MM.1S (cell line): ENCODE data around the gene PAX6.

Source experiments
- DNase-seq: peaks from one replicate; pipeline ENCODE4 v3.0.0-alpha.2; 2015
- H2AFZ ChIP-seq: fragments of 300-600 bp; sonication (generic); 2 replicates; pipeline ENCODE4 v1.6.0; 2016; ENCODE audit warnings: antibody characterized with exemption, low read length
- H3F3A ChIP-seq: fragments of 300-600 bp; sonication (generic); 2 replicates; pipeline ENCODE4 v1.6.1; 2016; ENCODE audit warnings: mild to moderate bottlenecking, antibody characterized with exemption, low read length, moderate library complexity, mixed read lengths; ENCODE audit not compliant: insufficient read depth
- H3K27ac ChIP-seq: fragments of 300-600 bp; sonication (generic); 2 replicates; pipeline ENCODE4 v1.5.1; 2016; ENCODE audit warnings: mild to moderate bottlenecking, low read length
- H3K27me3 ChIP-seq: fragments of 300-600 bp; sonication (generic); replicated peaks from 2 replicates; pipeline ENCODE4 v1.6.0; 2016; ENCODE audit warnings: low read length; ENCODE audit not compliant: insufficient read depth
- H3K36me3 ChIP-seq: fragments of 300-600 bp; sonication (generic); replicated peaks from 2 replicates; pipeline ENCODE4 v1.6.1; 2016; ENCODE audit warnings: mild to moderate bottlenecking, low read length, mixed read lengths; ENCODE audit not compliant: insufficient read depth
- H3K4me1 ChIP-seq: fragments of 300-600 bp; sonication (generic); 2 replicates; pipeline ENCODE4 v1.6.1; 2016; ENCODE audit warnings: low read length, mixed read lengths
- H3K4me2 ChIP-seq: fragments of 300-600 bp; sonication (generic); 2 replicates; pipeline ENCODE4 v1.6.0; 2016; ENCODE audit warnings: low read depth, low read length
- H3K4me3 ChIP-seq: fragments of 300-600 bp; sonication (generic); 2 replicates; pipeline ENCODE4 v1.5.1; 2016; ENCODE audit warnings: low read length, mixed read lengths
- H3K79me2 ChIP-seq: fragments of 300-600 bp; sonication (generic); 2 replicates; pipeline ENCODE4 v1.6.1; 2016; ENCODE audit warnings: mixed run types, low read length, mixed read lengths
- H3K9ac ChIP-seq: fragments of 300-600 bp; sonication (generic); 2 replicates; pipeline ENCODE4 v1.6.1; 2016; ENCODE audit warnings: low read length, mixed read lengths
- H3K9me2 ChIP-seq: fragments of 300-600 bp; sonication (generic); replicated peaks from 2 replicates; pipeline ENCODE4 v1.6.1; 2016; ENCODE audit warnings: mild to moderate bottlenecking, low read length, mixed read lengths; ENCODE audit not compliant: insufficient read depth
- H3K9me3 ChIP-seq: fragments of 300-600 bp; sonication (generic); replicated peaks from 2 replicates; pipeline ENCODE4 v1.6.1; 2016; ENCODE audit warnings: mild to moderate bottlenecking, low read length, mixed read lengths; ENCODE audit not compliant: insufficient read depth
- H4K20me1 ChIP-seq: fragments of 300-600 bp; sonication (generic); 2 replicates; pipeline ENCODE4 v1.6.1; 2016; ENCODE audit warnings: mild to moderate bottlenecking, low read length, moderate library complexity, mixed read lengths; ENCODE audit not compliant: insufficient read depth
- EZH2 ChIP-seq: fragments of 300-600 bp; sonication (generic); optimal IDR thresholded peaks from 2 replicates; pipeline ENCODE3; 2017; ENCODE audit warnings: low read depth, mild to moderate bottlenecking, antibody characterized with exemption, low read length, mixed read lengths
- EZH2phosphoT487 ChIP-seq: fragments of 300-600 bp; sonication (generic); IDR thresholded peaks from 2 replicates; pipeline ENCODE4 v1.6.1; 2018; ENCODE audit warnings: antibody characterized with exemption, low read length
- TF ChIP-seq, protein P1 (sequence below): fragments of 300-600 bp; sonication (generic); IDR thresholded peaks from 2 replicates; pipeline ENCODE4 v1.5.1; 2016; ENCODE audit warnings: antibody characterized with exemption, low read length, mixed read lengths

PAX6 gene

DNA sequence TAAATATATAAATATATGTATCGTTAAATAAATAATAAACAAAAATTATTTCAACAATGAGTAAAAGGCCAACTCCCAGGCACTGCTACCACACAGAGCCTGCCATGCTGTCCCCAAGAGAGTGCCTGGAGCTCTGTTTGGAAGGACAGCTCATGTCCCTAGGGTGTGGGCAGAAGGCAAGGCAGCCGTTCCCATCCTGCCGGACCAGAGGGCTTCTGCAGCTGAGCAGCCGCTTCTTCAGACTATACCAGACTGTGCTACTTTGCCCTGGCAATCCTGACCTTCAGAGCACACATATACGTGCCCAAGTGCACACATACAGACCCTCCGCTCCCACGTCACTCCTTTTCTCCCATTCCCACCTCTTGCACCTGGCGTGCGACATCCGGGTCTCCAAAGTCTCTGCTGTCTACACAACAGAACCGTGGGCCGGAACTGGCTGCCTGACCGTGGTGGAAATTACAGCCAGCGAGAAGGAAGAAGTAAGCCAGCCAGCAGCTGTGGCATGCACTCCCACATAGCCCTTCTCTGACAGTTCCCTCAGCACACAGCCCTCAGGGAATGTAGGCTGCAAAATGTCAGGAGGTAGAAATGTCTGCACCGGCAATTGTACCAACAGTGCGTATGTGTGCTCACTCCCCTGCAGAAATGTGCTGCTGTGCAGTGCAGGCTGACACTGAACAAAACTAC lies 24.0 kb downstream of the PAX6 start:
- Histone ChIP-seq H4K20me1 (no peaks in the 10 kb centered on the region), H3K9me3 (no peaks in the 10 kb centered on the region), H3K4me2 (no peak overlapping the region), H2AFZ (no peak overlapping the region), H3K4me3 (no peak overlapping the region), H3K36me3 (no peaks in the 10 kb centered on the region), H3K79me2 (no peaks in the 10 kb centered on the region), H3K27me3 (no peaks in the 10 kb centered on the region), H3K9me2 (no peaks in the 10 kb centered on the region), H3K9ac (no peak overlapping the region), H3K4me1 (no peaks in the 10 kb centered on the region), H3F3A (no peaks in the 10 kb centered on the region), H3K27ac (no peak overlapping the region)
- no peak for DNase-seq
- TF ChIP-seq, protein P1, sequence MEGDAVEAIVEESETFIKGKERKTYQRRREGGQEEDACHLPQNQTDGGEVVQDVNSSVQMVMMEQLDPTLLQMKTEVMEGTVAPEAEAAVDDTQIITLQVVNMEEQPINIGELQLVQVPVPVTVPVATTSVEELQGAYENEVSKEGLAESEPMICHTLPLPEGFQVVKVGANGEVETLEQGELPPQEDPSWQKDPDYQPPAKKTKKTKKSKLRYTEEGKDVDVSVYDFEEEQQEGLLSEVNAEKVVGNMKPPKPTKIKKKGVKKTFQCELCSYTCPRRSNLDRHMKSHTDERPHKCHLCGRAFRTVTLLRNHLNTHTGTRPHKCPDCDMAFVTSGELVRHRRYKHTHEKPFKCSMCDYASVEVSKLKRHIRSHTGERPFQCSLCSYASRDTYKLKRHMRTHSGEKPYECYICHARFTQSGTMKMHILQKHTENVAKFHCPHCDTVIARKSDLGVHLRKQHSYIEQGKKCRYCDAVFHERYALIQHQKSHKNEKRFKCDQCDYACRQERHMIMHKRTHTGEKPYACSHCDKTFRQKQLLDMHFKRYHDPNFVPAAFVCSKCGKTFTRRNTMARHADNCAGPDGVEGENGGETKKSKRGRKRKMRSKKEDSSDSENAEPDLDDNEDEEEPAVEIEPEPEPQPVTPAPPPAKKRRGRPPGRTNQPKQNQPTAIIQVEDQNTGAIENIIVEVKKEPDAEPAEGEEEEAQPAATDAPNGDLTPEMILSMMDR: no peak
- TF ChIP-seq EZH2phosphoT487 (no peak), EZH2 (no peak)

DNA sequence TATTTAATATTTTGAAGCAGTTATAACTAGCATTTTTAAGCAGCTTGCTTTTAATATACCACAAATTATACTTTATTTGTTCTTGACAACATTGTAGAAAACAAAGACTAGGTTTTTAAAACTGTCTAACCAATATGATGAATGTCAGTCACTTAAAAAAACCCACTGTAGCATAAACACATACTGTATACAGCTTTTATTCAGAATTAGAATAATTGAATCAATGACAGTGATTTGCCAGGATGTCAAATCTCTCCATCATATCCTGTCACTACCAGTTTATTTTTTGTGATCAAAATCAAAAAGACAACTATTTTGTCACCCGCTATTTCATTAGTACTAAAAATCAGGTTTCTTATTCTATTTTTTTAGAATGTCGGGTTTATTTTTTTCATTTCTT lies 26.5 kb downstream of the PAX6 start:
- Histone ChIP-seq H4K20me1 (no peaks in the 10 kb centered on the region), H3K4me3 (no peak overlapping the region), H3K9me2 (no peaks in the 10 kb centered on the region), H3K4me2 (no peak overlapping the region), H3K27ac (no peak overlapping the region), H3K27me3 (no peaks in the 10 kb centered on the region), H3K9ac (no peak overlapping the region), H2AFZ (no peak overlapping the region), H3F3A (no peaks in the 10 kb centered on the region), H3K4me1 (no peaks in the 10 kb centered on the region), H3K36me3 (no peaks in the 10 kb centered on the region), H3K9me3 (no peaks in the 10 kb centered on the region), H3K79me2 (no peaks in the 10 kb centered on the region)
- no peak for DNase-seq
- TF ChIP-seq, protein P1: no peak
- TF ChIP-seq EZH2: no peak
- no peak for TF ChIP-seq EZH2phosphoT487

DNA sequence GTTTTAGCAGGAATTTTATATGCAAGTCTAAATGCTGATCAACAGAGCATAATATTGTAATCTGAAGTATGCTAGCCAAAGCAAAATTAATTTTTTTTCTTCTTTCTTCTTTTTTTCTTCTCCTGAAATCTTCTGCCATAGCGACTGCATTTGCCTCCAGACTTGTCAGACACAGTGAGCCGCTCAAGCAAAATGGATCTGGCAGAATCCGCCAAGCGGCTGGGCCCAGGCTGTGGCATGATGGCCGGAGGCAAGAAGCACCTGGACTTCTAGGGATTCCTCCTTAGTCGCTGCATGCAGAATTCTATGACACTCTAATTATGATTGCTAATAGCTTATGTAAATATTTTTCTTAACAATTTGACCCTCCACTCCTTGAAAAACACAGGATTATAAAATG lies 27.9 kb downstream of the PAX6 start:
- Histone ChIP-seq H3K4me3 (no peak overlapping the region), H3K79me2 (no peaks in the 10 kb centered on the region), H3K36me3 (no peaks in the 10 kb centered on the region), H3K27me3 (no peaks in the 10 kb centered on the region), H3K27ac (no peak overlapping the region), H3K4me2 (no peak overlapping the region), H3K4me1 (no peaks in the 10 kb centered on the region), H3K9ac (no peak overlapping the region), H3K9me3 (no peaks in the 10 kb centered on the region), H3F3A (no peaks in the 10 kb centered on the region), H2AFZ (no peak overlapping the region), H4K20me1 (no peaks in the 10 kb centered on the region), H3K9me2 (no peaks in the 10 kb centered on the region)
- TF ChIP-seq EZH2phosphoT487 (no peak), EZH2 (no peak)
- TF ChIP-seq, protein P1: no peak
- no peak for DNase-seq
